HG02571 (cell line): ENCODE results near the gene ABCB4.
"Not testable (repeated sequence)": the region's sequence is repeated elsewhere in the genome, so short reads cannot be mapped to it uniquely, and the experiment has no call there.

Experiments used
- ATAC-seq: cut with Tn5 transposase; IDR thresholded peaks from one replicate; pipeline ENCODE4 v1.9.1; 2021; ENCODE audit warnings: mild to moderate bottlenecking, moderate library complexity; ENCODE audit not compliant: unreplicated experiment

ABCB4 gene

DNA sequence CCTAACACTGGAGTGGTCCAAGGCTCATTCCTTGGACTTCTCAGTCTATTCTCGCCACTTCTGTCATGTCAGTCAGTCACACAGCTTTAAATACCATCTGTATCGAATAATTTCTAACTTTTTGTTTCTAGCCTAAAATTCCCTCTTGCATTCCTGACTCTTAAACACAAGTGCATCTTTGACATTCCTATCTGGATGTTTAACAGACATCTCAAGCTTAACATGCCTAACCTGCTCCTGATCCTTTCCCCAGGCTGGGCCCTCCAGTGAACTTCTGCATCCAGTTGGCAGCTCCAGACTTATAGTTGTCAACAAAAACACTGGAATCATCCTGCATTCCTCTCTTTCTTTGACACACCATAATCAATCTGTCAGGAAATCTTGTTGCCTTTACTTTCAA lies 4.5 kb upstream of the ABCB4 start:
- no peak for ATAC-seq

DNA sequence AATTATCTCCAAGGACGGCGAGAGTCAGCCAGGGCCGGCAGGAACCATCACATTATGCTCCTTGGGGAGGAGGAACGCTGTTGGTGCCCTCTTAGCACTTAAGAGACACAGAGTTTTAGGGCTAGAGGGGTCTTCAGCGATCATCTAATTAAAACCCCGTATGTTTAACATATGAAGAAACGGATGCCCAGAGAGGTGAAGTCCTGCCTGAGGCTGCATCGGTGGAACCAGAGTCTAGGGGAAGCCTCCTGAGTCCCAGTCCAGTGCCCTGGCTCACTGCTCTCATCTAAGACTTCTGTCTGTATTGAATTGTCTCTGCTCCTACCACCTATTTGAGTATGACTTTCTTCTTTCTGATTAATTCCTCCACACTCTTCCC lies 688 bp upstream of the ABCB4 start:
- ATAC-seq = no peak

DNA sequence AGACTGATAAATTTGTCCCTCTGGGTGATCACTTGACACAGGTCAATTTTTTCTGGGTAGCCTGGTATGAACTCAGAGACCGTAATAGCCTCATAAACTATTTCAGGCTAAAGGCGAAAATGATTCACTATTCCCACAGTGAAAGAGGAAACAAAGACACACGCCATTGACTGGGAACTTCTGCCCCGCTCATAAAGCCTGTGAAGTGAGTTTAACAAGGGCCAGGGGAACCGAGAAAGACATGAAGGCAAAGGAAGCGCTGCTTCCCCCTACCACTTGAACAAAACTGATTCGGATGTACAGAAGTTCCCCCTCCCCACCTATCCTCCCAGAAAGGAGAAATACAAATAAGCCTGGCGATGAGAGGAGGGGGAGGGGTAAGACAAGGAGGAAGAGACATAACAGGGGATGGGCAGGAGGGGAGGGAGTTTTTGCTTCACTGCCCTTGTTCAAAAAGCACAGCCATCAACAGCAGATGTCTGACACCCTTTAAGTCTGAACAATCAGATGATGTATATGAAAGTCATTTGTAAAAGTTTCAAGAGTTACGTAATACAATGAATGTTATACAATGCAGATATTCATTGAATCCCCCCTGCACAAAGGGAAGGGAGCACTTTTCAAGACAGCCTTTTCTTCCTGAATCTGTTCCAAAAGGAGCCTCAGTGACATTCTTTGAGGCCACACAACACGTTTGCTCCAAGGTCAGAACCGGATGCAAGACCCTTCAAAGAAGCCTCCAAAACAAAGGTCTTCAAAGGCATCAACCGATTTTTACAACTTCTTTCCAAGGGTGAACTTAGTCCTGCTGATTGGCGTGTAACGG lies 734 bp downstream of the ABCB4 start:
- peak; percentile 59 for ATAC-seq

- ATAC-seq = no peak
These were observed 1.5 kb downstream of the ABCB4 start for GRCh38 chr7:87473986-87474385.

DNA sequence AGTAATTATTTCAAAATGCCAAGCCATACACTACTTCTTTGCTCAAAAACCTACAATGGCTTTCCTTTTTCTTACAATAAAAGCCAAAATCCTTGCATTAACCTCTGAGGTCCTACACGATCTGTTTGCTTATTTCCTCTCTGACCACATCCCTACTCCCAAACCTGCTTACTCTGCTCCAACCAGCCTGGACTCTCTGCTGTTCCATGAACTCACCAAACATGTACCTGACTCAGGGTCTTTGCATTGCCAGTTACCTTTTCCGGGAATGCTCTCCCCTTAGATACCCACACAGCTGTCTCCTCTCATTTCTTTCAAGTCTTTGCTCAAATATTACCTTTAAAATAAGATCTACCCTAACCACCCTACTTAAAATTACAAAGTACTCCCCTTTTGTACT lies 2.3 kb downstream of the ABCB4 start:
- ATAC-seq = no peak

- ATAC-seq = no peak
These were observed 4.0 kb downstream of the ABCB4 start for GRCh38 chr7:87471473-87471872.

DNA sequence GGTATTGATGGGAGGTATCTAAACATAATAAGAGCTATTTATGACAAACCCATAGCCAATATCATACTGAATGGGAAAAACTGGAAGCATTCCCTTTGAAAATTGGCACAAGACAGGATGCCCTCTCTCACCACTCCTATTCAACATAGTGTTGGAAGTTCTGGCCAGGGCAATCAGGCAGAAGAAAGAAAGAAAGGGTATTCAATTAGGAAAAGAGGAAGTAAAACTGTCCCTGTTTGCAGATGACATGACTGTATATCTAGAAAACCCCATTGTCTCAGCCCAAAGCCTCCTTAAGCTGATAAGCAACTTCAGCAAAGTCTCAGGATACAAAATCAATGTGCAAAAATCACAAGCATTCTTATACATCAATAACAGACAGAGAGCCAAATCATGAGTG lies 6.3 kb downstream of the ABCB4 start:
- ATAC-seq = not testable (repeated sequence)

DNA sequence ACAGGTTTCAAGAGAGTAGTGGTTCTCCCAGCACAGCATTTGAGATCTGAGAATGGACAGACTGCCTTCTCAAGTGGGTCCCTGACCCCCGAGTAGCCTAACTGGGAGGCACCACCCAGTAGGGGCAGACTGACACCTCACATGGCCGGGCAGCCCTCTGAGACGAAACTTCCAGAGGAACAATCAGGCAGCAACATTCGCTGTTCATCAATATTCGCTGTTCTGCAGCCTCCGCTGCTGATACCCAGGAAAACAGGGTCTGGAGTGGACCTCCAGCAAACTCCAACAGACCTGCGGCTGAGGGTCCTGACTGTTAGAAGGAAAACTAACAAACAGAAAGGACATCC lies 10.0 kb downstream of the ABCB4 start:
- ATAC-seq = not testable (repeated sequence)

- ATAC-seq = not testable (repeated sequence)
These were observed 10.5 kb downstream of the ABCB4 start for GRCh38 chr7:87464830-87465533.

DNA sequence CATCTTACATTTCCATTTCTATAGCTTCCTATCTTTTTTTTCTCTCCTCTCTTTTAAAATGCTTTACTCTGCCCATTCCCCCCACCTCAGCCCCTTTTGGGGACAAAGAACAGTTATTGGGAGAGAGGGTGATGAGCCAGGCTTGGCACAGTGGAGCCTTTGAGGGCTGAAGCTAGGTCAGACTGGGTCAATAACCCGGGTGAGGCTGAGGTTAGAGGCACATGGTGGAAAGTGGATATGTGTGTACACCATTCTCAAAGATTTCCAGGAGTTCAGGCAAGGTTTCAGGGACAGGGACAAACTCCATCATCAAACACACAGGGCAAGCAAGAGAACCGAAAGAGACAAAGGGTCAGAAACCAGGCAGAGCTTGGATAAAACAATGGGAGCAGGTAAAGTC lies 11.5 kb downstream of the ABCB4 start:
- ATAC-seq = no peak

DNA sequence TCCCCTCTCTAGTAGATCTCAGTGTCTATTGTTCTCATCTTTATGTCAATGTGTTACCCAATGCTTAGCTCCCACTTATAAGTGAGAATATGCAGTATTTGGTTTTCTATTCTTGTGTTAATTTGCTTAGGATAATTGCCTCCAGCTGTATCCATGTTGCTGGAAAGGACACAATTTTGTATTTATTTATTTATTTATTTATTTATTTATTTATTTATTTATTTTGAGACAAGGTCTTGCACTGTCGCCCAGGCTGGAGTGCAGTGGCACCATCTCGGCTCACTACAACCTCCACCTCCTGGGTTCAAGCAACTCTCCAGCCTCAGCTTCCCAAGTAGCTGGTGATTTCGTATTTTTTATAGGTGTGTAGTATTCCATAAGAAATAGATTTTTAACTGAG lies 15.0 kb downstream of the ABCB4 start:
- not testable (repeated sequence) for ATAC-seq

DNA sequence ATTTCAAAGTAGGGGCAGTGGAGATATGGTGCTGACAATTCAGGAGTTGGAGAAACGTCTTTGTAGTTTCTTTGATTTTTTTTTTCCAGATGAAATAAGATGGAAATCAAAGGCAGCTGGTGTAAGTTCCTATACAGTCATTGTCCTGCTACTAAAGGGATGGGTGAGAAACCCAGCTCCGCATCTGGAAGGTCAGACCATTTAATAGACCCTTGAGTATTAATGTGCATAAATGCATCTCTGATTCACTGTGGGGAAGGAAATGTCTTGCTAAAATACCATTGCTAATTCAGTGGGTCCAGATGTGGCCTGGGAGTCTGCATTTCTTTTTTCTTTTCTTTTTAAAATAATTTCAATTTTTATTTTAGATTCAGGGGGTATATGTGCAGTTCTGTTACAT lies 15.5 kb downstream of the ABCB4 start:
- ATAC-seq = no peak

- no peak for ATAC-seq
These were observed 17.3 kb downstream of the ABCB4 start for GRCh38 chr7:87458148-87458547.

DNA sequence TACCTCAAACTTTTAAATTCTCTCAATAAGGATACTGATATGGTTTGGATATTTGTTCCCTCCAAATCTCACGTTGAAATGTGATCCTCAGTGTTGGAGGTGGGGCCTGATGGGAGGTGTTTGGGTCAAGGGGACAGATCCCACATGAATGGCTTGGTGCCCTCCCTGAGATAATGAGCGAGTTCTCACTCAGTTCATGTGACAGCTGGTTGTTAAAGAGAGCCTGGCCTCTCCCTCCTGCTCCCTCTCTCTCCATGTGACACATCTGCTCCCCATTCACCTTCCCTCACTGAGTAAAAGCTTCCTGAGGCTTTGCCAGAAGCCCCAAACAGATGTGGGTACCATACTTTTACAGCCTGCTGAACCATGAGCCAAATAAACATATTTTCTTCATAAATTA lies 19.2 kb downstream of the ABCB4 start:
- no peak for ATAC-seq

DNA sequence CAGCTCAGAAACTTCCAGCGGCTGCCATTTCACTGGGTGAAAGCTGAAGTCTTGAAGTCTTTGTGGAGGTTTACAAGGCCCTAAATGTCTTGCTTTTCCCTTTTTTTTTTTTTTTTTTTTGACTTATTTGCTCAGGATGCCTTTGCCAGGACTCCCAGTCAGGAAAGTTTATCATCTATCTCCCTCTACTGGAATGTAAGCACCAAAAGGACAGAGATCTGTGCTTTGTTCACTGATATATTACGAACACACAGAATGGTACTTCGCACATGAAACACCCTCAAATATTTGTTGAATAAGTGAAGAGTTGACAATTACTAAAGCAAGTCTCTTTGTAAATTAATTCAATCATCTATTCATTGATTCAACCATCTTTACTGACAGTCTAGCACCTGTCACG lies 23.2 kb downstream of the ABCB4 start:
- no peak for ATAC-seq

DNA sequence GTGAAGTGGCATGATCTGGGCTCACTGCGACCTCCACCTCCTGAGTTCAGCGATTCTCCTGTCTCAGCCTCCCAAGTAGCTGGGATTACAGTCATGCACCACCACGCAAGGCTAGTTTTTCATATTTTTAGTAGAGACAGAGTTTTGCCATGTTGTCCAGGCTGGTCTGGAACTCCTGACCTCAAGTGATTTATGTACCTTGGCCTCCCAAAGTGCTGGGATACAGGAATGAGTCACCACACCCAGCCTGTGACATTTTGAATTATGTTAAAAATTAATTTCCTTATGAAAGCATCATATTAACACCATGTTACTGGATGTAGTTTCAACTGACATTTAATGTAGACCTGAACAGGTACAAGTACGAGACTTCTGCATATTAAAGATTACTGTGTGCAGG lies 24.3 kb downstream of the ABCB4 start:
- no peak for ATAC-seq

GRCh38 chr7:87450706-87451105 lies 24.8 kb downstream of the ABCB4 start:
- no peak for ATAC-seq

DNA sequence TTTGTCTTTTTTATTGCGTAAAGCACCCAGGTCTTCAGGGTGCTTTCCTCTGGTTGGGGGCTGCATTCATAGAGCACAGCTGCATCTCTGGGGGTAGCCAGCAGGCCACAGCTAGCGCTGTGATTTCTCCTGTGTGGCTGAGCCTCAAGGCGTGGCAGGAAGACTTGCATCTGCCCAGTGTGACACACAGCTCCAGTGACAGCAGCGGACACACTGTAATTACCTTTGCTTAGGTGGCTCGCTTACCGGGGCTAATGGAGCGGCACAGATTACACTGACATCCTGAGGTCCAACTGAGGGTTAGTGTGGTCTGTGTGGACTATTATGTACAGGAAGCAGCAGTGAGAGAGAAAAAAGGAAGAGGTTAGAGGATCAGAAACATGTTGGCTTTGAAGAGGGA lies 27.1 kb downstream of the ABCB4 start:
- no peak for ATAC-seq

DNA sequence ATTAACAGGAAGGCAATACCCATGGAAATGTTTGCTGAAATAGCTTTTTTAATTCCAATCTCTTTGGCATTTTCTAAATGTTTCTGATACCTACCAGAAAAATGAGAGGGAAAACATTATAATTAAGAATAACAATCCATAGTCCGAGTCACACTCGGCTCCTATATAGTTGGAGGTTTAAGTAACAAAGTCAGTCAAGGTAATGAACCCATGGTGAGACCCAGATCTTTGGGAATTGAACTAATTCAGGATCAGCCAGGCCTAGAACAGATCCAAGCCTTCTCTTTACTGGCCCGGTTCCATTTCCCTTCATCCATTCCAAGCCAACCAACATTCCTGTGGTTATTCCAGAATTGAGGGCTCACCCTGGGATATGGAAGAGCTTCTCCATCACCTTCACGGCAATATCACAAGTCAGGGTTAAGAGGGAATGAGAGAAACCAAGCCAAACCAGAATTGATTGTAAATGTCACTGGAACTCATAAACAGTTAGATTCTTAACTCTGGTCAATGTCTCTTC lies 28.3 kb downstream of the ABCB4 start:
- no peak for ATAC-seq

GRCh38 chr7:87445897-87446296 lies 29.6 kb downstream of the ABCB4 start:
- ATAC-seq = no peak

GRCh38 chr7:87435546-87435945 lies 39.9 kb downstream of the ABCB4 start:
- ATAC-seq = no peak

DNA sequence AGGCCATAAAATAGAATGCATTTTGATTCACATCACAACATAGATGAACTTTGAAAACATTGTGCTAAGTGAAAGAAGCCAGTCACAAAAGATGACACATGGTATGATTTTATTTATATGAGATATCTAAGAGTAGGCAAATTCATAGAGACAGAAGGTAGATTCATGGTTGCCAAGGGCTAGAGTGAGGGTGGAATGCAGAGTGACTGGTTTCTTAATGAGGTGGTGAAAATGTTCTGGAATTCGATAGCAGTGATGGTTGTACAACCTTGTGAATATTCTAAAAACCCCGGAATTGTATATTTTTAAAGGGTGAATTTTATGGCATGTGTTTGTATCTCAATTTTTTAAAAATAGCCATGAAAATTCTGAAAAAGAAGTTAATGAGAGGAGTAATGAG lies 42.9 kb downstream of the ABCB4 start:
- no peak for ATAC-seq
